Omental fat pad (tissue), 4 donors: ENCODE measurements around the gene MMRN1. TPM values are rescaled to one million over a fixed set of nuclear protein-coding genes. Genes with fewer than 3 reads are reported as not detected.
"Not testable (repeated sequence)": the region's sequence is repeated elsewhere in the genome, so short reads cannot be mapped to it uniquely, and the experiment has no call there.

Source experiments
- ATAC-seq: fragments of 150-250 bp; one replicate; pipeline ENCODE4 v1.9.1; 2016; ENCODE audit warnings: mild to moderate bottlenecking, moderate library complexity; ENCODE audit not compliant: low FRiP score
- DNase-seq: peaks from one replicate; pipeline ENCODE4 v3.0.0-alpha.2; 2019; ENCODE audit warnings: low spot score
- total RNA-seq, 4 donors: library from RNA; depleted of rRNA; stranded (reverse); fragments of >200 nt; gene quantifications; one replicate each; pipeline ENCODE4 v1.1.0, GENCODE V29; 2016
- TF ChIP-seq, protein P1 (sequence below), 3 donors: fragments of 450-650 bp; IDR thresholded peaks; one replicate each; pipeline ENCODE4 v1.5.1; 2016 to 2017; ENCODE audit warnings: antibody characterized with exemption in 3 of 3, mild to moderate bottlenecking in 3 of 3, moderate library complexity in 2 of 3

Gene MMRN1
- total RNA-seq, 4 donors from 2014 or later: 8.0 to 79.6 (median 57.7) TPM

GRCh38 chr4:89897867-89898266 is 3.2 kb downstream of the MMRN1 start:
- ATAC-seq (no peak), DNase-seq (no peak)
- TF ChIP-seq, protein P1, sequence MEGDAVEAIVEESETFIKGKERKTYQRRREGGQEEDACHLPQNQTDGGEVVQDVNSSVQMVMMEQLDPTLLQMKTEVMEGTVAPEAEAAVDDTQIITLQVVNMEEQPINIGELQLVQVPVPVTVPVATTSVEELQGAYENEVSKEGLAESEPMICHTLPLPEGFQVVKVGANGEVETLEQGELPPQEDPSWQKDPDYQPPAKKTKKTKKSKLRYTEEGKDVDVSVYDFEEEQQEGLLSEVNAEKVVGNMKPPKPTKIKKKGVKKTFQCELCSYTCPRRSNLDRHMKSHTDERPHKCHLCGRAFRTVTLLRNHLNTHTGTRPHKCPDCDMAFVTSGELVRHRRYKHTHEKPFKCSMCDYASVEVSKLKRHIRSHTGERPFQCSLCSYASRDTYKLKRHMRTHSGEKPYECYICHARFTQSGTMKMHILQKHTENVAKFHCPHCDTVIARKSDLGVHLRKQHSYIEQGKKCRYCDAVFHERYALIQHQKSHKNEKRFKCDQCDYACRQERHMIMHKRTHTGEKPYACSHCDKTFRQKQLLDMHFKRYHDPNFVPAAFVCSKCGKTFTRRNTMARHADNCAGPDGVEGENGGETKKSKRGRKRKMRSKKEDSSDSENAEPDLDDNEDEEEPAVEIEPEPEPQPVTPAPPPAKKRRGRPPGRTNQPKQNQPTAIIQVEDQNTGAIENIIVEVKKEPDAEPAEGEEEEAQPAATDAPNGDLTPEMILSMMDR (IDR thresholded peaks at IDR 0.05): no peak

- TF ChIP-seq, protein P1 (IDR thresholded peaks at IDR 0.05): no peak
- DNase-seq: no peak
- ATAC-seq: no peak
These were observed 3.7 kb downstream of the MMRN1 start for GRCh38 chr4:89898304-89898716.

DNA sequence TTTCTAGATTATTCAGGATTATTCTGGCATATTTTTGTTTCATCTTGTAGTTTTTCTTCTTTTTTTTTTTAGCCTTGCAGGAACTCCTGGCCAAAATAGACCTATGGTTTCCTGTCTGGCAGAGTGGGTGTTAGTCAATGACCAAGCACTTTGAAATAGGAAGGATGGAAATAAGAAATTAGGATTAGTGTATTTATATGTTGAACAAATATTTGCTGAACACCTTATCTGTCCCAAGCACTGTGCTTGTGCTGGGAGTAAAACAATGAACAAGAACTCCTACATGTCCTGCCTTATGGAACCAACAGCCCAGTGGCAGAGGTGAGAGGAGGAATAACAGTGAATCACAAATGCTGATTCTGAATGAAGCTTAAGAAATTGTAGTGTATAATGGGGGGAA is 4.5 kb downstream of the MMRN1 start:
- TF ChIP-seq, protein P1 (IDR thresholded peaks at IDR 0.05): no peak
- ATAC-seq: no peak
- DNase-seq: no peak

DNA sequence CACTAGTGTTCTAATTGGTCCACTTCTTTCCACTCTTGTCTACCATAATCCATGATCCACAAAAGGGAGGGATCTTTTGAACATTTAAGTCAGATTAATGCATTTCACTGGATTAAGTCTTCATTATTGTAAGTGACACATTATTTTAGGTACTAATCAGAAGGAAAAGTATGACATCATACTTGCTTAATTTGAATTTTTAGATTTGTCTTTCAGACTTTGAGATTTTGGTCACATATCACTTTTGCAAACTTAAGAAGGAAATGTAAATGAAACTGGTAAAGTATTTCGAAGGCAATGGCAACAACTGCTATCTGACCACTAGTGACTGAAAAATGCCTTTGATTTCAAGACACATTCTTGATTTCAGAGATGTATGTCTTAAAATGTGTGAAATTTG is 5.2 kb downstream of the MMRN1 start:
- DNase-seq: no peak
- TF ChIP-seq, protein P1 (IDR thresholded peaks at IDR 0.05): no peak
- no peak for ATAC-seq

DNA sequence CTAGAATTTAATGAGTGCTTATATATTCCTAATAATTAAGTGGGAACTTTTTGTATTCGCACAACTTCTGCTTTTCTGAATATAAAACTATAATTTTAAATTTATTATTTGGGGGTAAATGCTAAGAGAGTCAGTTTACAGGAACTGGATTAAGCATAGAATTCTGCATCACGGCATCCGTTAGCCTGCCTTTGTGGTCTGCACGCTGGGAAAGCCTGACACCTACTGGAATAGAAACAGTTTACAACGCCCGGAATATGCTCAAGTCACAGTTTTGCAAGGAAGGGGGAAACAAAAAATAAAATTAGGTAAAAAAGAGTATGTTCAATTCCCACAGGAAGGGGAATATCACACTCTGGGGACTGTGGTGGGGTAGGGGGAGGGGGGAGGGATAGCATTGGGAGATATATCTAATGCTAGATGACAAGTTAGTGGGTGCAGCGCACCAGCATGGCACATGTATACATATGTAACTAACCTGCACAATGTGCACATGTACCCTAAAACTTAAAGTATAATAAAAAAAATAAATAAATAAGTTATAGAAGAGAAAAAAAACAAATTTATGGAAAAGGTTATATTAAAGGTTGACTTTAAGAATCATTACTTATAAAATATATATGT is 7.3 kb downstream of the MMRN1 start:
- not testable (repeated sequence) for ATAC-seq, DNase-seq

DNA sequence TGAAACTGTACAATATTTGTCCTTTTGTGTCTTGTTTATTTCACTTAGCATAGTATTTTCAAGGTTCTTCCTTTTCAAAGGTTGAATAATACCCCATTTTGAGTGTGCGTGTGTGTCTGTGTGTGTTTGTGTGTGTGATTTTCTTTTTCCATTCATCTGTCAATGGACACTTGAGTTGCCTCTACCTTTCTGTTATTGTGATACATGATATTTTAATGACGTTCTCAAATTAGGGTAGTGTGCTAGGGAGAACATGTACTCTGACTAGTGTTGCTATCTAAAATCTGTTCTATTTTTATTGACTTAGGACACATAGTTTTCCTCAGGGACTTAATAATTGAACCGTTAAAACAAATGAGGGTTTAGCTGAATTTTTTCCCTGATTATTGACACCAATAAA is 9.9 kb downstream of the MMRN1 start:
- no peak for ATAC-seq
- no peak for DNase-seq
- TF ChIP-seq, protein P1 (IDR thresholded peaks at IDR 0.05): no peak

DNA sequence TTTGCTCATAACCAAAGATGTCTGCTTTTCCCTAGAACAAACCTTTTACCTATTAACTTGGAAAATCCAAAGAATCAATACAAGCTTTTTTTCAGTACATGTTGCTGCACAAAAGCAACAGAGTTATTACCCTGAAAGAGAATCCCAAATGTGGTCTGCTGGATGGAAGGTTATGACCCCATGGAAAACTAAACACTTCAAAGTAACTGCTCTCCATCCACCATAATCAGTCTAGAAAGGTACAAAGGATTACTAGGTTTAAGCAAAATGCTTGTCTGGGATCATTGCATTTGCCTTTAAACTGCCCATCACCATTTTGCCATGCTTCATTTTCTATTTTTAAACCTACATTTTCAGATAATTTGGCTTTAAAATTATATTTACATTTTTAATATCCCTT is 11.7 kb downstream of the MMRN1 start:
- DNase-seq (no peak), ATAC-seq (no peak)
- TF ChIP-seq, protein P1 (IDR thresholded peaks at IDR 0.05): no peak
